Skeletal muscle cell (primary cell): ENCODE data around the gene NISCH.

Source experiments
- DNase-seq: peaks from one replicate; pipeline ENCODE4 v3.0.0-alpha.2; 2010; ENCODE audit warnings: low read depth
- H3K4me3 ChIP-seq: 2 replicates; pipeline ENCODE4 v1.5.1; 2011; ENCODE audit warnings: low read depth, mild to moderate bottlenecking, control low read depth, low read length, moderate library complexity

NISCH gene

DNA sequence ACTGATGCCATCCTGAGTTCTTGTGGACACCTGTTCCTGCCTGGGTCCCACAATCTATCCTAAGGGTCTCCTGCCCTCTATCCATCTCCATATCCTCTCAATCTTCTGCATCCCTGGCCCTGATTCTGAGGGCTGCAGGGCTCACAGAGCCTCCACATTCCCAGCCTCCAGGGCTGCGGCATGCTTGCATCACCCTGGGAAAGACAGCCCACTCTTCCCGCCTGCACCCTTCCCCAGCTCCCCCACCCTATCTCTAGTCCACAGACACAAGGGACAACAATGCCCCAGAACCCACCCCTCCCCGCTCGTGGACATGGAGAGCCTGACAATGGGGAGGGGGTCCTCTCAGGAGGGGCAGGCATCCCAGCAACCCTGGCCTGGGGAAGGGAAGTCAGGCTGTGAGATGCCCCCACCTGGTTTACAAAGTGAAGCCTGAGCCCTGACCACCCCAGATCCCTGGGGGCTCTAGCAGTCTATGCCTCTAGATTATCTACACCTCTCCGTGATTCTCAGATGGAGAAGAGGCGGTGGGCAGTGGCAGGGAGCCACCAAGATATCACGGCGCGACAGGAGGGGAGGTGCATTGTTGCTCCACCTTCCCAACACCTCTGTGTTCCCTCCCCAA, 20.8 kb upstream of the NISCH start:
- no peak for DNase-seq
- H3K4me3 ChIP-seq: no peak overlapping the region

DNA sequence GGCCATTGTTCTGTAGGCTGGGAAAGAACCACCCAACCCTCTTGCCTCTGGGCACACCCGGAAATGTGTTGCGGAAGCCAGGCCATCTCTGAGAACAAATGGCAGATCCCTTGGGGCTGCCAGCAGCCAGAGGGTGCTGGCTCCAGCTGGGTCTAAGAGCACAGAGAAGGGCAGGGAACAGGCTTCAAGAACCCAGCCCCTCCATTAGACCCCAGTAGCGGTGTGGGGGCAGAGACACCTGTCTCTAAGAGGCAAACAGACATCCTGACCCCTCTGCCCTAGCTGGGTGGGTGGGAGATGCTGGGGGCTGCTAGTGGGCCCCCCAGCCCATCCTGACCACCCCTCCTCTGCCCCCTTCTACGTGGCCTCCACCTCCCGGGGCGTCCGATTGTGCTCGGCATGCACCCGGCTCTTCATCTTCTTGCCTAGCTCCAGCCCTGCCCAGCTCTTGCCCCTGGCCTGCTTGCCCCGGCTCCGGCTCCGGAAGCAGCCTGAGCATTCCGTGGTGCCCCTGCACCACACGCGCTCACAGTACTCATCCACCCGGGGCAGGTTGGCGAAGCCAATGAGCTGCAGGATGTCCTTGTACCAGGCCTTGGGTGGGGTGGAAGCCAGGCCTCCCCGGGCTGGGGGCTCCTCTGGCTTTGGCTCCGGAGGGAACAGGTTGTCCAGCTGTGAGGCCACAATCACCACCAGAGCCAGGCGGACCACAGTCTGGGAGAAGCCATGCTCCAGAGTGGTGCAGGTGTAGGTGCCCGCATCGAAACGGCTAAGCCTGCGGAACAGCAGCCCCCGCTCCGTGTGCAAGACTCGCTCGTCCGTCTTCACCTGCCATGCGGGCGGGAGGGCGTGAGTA, 19.9 kb upstream of the NISCH start:
- H3K4me3 ChIP-seq: no peak overlapping the region
- DNase-seq: no peak

DNA sequence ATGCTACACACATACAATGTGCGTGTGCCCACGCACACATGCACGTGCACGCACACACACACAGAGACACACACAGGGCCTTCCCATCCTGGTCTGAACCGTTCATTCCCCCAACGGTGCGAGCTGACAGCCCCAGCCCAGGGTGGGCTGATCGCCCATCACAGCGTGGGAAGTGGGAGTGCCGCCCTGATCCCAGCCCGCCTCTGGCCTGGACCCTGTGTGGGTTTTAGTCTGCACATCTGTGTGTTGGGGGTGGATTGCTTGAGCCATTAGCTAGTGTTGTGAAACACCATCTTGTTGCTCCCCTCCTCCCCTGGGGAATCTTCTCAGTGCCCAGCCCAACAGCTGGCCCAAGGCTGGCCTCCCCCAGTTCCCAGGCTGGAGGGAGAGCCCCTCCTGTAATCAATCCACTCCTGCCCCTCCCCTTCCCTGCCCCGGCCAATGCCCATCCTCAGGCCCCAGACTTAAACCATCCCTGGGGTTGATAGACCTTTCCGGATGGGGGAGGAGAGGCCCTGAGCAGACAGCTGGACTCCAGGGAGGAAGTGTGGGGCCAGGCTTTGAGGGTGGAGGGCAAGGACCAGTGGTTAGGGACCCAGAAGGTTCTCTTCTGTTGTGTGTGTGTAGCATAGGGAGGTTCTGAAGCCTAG, 18.8 kb upstream of the NISCH start:
- H3K4me3 ChIP-seq: no peak overlapping the region
- DNase-seq: peak; percentile 76

DNA sequence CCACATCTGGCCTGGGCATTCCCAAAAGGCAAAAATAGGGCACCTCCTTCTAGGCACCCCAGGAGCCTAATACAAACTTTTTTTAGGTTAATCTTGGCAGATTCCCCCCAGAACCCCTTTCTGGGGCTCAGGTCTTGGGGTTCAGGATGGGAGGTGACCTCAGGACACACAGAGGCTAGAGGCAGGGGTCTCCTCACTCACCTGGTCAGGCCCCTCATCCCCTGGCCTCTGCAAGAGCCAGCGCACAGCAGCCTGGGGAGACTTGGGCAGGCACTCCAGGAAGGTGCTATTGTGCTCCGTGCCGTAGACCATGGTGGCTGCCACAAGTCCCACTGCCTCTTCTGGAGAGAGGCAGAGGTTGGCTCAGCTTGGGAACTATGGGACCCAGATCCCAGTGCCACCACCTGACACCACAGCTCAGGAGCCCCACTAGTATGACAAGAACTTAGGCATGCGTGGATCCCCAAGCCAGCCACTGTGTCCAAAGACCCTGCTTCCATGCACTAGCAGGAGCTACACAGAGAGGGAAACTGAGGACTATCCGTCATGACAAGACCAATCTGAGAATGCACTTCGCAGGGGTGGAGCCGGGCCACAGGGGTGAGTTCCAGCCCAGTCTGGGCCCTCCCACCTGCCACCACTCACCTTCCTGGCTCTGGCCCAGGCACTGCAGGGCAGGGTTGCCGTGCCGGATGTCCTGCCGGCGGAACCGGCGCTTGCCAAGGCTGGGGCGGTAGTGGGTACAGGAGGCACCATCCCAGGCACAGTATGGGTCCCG, 17.9 kb upstream of the NISCH start:
- no peak for DNase-seq
- H3K4me3 ChIP-seq: no peak overlapping the region

DNA sequence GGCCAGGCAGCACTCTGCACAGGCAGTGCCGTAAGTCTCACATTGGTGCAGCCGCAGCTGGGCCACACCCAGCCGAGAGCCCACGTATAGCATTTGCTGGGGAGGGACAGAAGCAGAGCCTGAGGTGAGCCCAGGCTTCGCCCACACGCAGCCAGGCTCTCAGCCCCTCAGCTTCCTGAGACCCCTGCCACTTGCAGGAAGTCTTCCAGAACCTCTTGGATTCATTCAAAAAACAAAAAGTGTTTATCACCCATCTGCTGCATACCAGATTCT, 17.4 kb upstream of the NISCH start:
- DNase-seq: no peak

DNA sequence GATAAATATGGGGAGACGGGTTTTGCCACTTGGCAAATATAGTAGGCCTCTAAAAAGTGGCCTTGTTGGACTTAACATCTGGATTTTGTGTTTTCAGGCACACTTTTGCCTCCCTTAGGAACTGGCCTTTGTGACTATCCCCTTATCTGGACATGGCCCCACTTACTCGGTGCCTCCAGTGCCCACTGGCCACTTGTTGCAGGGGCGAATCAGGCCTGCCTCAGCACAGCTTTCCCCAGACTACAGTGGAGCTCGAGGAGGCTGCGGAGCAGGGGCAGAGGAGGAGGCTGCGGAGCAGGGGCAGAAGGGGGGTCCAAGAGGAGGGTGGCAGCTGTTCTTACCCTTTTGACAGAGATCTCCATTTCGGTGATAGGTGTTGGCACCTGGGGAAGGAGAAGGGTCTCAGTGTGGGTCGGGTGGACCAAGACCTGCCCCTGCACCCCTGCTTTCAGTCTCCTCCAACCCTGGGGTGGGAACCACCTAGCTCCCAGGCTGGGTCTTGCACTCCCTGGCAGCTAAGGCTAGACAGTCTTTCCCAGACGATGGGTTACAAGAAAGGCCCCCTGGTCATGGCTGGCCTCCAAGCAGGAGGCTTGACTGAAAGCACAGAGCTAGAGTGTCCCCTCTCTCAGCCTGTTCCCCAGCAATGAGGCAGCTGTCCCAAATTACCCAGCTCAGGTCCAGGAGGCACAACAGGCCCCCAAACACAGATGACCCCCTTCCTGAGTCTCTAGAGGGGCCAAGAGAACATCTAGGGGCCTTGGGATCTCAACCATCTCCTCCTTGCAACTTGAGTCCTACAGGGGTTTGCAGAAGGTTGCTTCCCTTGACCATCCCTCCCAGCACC, 16.6 kb upstream of the NISCH start:
- no peak for DNase-seq
- H3K4me3 ChIP-seq: no peak overlapping the region

More for the DNA sequence above, 17.4 kb upstream of the NISCH start:
- H3K4me3 ChIP-seq: no peak overlapping the region

DNA sequence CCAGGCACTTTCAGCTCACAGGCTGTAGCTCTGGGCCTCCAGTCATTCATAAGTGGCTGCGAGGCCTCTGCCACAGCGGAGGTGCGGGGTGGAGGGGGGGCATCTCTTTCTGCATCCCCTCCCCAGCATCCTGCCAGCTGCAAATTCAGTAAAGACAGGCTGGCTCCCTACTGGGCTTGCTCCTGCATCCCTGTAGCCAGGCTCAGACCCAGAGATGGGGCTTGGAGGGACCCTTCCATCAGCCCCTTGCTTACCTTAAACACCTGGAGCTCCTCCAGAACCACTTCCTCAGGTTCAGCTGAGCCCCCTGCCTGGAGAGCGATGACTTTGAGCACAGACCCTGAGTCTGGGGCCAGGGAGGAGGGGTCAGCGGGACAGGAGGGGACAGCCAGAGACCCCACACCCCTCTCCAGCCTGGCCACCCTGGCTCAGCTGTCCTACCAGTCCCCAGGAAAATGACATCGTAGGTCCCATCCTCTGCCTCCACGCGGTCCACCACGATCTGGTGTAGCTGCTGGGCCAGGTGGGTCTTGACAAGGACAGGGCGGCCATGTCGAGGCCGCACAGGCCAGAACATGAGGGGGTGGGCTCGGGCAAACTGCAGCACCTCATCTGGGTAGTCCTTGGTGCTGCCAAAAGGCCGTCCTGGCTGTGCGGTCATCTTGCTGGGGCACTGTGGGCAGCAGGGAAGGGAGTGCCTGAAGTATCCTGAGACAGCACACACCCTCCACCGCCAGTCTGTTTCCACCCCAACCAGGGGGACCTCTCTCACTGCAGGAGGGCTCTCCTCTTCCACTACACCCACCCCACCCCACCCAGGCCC, 15.8 kb upstream of the NISCH start:
- DNase-seq: no peak
- H3K4me3 ChIP-seq: no peak overlapping the region

DNA sequence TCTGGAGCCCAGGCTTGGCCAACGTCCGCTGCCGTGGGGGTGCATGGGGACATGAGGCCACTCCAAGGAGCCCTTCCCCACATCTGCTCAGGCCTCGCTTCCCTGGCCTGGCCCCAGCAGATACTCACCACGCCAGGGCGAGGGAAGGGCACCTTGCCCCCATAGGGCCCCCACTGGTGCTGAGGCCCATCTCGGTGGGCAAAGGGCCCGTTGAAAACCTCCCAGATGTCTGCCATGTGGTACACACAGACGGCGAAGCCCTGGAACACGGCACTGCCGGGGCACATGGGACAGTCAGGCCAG, 15.2 kb upstream of the NISCH start:
- no peak for DNase-seq
- no peak overlapping the region for H3K4me3 ChIP-seq

DNA sequence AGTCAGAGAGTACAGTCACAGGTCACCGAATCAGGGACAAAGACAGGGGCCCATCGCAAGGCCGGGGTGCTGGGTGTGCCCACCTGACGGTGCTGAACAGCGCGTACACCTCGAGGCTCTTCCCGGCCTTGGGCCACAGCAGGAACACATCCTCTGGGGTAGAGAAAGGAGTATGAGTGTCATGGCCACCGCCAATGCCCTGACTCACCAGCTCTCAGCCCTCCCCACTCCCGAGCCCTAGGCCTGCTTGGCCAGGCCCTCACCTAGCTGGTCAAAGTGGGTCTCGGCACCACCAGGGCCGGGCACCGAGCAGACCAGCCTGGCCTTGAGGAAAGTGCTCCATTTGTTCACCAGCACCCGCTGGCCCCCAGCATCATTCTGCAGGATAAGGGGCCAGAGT, 14.7 kb upstream of the NISCH start:
- no peak overlapping the region for H3K4me3 ChIP-seq
- DNase-seq: no peak

DNA sequence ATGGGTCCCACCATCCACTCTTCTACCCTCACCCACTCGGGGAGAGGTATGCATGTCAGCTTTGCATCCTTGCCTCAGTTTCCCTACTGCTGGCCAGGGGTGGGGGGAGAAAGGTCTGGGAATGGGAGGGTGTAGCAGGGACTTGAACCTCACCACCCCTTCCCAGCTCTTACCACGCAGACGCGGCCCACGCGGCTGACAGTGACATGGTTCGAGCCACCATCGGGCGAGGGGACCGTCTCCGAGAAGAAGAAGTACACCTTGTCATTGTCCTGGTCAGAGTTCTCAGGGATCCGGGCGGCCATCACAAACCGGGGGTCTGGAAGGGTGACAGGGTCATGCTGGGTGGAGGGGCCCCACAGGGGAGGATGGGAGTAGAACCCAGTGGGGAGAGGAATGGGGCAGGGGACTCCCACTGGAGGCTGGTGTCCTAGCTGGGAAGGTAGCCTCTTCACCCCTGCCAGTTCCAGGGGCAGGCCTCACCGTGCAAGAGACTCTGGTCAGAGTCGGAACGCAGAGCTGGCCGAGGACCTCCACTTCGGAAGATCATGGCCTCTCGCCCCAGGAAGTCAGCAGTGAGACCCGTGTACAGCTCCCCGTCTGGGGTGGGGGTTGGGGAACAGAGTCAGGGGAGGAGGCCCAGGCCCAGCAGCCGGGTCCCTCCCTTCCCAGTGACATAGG, 14.2 kb upstream of the NISCH start:
- no peak for DNase-seq

DNA sequence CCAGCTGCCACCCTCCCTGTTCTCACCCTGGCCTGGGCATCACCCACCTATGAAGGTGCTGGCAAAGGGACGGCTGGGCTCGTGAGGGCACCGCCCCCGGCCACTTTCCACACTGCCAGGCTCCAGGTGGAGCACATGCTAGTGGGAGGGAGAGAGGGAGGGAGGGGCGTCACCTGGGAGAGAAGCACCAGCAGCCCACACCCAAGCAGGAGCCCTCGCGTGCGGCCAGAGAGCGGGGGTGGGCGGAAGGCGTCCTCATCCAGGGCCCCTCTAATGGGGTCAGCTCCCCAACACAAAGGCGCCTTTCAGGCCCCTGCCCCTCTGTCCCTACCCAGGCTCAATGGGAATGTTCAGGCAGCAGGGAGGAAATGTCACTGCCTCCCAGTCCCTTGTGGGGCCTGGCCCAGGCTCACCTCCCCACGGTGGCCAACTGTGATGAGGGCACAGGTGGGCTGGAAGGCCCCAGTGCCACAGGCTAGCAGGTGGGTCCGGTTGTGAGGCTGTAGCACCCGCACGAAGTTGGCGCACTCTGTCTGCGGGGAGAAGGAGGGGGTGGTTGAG, 13.6 kb upstream of the NISCH start:
- H3K4me3 ChIP-seq: no peak overlapping the region
- DNase-seq: no peak

More for the DNA sequence above, 14.2 kb upstream of the NISCH start:
- no peak overlapping the region for H3K4me3 ChIP-seq

DNA sequence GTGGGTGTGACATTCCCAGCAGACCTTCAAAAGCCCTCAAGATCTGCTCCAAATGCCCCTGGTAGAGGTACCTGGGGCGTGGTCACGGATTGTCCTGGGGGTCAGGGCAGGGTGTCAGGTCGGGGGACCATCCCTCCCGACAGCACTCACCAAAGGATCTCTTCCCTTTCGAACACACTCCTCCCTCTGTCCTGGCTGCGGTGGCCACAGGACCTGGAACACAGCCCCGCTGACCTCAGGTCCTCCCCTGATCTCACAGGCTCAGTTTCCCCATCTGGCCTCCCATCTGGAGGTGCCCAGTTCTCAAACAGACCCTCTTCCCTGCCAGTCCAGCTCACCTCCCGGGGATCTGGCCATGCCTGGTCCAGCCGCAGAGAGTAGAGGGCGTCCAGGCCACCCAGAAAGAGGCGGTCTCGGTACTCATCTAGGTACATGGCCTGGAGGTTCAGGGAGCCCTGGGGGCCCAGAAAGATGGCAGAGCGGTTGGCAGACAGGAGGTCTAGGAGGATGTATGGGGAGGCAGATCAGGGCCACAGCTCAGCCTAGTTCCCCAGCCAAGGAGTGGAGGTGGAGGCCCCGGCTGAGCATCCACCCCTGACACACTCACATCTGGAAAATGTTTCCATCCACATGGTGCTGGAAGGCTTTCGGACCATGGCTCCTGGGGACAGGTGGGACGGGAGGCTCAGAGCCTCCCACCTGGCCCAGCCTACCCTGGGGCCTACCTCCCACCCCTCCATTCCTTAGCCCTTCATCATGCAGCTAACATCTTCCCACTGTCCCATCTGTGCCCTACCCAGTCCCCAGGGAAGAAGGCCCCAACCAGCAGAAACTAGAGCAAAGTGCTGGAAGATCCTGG, 12.8 kb upstream of the NISCH start:
- DNase-seq: no peak

DNA sequence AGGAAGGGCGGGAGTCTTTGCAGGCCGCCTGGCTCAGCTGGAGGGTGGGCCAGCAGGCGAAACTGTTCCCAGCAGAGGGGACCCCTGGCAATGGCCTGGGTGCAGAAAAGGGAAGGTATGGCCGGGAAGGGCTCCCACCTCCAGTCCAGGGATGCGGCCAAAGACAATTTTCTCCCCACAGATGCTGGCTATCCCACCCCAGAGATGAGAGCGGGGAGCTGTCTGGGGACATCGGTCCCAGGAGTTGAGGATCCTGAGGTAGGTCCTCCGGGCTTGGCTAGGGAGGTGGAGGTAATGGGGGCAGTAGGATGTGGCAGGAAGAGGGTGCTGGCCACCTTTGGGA, 12.2 kb upstream of the NISCH start:
- no peak overlapping the region for H3K4me3 ChIP-seq
- no peak for DNase-seq

More for the DNA sequence above, 12.8 kb upstream of the NISCH start:
- H3K4me3 ChIP-seq: no peak overlapping the region

DNA sequence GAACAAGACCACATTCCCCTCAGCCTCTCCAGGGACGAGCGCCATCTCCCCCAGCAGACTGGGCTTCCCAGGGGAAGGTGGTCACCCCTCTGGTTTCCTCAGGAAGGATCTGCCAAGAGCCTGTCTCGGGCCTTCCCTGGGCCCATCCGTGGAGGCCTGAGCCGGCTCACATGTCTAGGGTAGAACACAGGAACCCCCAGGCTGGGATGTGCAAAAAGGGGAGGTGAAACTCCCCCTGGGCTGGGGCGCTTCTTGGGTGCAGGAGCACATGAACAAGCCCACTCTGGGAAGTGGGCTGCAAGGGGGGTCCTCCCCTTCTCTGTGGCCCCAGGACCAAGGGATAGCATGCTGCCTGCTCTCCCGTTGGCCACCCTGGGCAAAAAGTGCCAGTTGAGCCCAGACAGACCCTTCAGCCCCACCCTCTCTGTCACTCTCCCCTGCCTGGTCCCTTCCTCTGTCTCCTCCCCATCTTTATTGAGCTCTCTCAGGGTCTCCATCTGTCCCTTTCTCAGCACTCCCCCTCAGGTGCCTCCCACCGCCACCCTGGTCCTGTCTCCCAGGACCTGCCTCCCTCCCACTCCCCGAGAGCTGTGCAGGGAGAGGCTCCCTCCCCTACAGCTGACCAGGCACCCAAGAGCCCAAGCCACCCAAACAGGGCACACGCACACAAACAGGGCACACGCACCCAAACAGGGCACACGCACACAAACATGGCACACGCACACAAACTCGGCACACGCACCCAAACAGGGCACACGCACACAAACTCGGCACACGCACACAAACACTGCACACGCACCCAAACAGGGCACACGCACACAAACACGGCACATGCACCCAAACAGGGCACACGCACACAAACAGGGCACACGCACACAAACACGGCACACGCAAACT, 11.4 kb upstream of the NISCH start:
- H3K4me3 ChIP-seq: no peak overlapping the region
- DNase-seq: no peak

DNA sequence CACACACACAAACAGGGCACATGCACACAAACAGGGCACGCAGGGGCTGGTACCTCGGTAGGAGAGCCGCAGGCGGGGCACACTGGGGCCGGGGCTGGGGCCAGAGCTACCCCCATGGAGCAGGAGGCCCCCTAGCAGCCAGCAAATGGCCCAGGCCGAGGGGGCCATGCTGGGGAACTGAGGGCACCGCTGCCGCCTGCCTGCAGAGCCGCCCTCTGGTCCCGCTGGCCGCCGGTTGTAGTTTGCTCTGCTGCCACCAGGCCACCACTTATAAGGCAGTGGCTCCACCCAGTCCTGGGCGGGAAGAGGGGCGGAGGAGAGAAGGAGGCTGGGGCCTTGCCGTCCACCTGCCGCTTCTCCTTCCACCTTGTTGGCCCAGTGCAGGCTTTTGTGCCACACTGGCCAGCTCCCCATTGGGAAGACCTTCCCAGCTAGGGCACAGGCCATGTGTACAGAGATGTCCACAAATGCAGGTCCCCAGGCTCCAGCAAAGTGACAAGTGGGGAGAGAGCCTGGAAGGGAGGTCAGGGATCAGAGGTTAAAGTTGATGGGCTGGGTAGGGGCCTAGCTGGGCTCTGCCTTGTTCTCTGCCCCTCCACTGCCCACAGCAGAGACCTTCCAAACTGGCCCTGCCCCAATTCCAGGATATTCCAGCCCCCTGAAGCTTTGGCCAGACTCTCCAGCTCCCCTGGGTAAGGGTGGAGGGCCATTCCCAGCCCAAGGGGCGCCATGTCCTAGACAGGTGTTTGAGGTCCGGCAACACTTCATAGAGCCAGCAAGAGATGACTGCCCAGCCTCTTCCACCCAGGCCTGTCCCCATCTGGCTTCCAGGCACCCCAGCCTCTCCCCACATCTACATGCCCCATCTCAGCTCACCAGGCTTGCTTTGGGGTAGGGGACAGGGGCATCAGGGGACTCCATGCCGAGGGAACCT, 10.3 kb upstream of the NISCH start, which contains the start of gene SEMA3G:
Gene SEMA3G, minus strand, starts transcription at position 244 of the 934 bp plus-strand sequence. Its CDS starts 76 bp downstream, at position 168.
- no peak within 1 kb of the TSS for H3K4me3 ChIP-seq
- DNase-seq: no peak
